Left kidney (tissue), 2 donors: ENCODE results near the gene SLK. TPM values are rescaled to one million over a fixed set of nuclear protein-coding genes. Genes with fewer than 3 reads are reported as not detected.
A peak's percentile ranks its signal among the peaks of the same experiment; 100 is the strongest.

ENCODE experiments used
- DNase-seq: peaks from one replicate; pipeline ENCODE4 v3.0.0-alpha.2; 2013
- polyA plus RNA-seq: library from polyadenylated mRNA; unstranded; fragments of 120-200 nt; gene quantifications from one replicate; pipeline ENCODE4 v1.2.1, GENCODE V29; 2013; ENCODE audit not compliant: insufficient read length

SLK gene
- polyA plus RNA-seq, 1 donor, result 73.6 TPM

GRCh38 chr10:104033966-104034365, 67.0 kb downstream of the SLK start:
- no peak for DNase-seq

GRCh38 chr10:104034401-104035193, 67.7 kb downstream of the SLK start:
- DNase-seq, result no peak

GRCh38 chr10:104035194-104036068, 68.5 kb downstream of the SLK start:
- no peak for DNase-seq

- DNase-seq, result no peak
Measured at GRCh38 chr10:104036069-104036384, 69.1 kb downstream of the SLK start.

- no peak for DNase-seq
Measured at GRCh38 chr10:104036518-104037260, 69.7 kb downstream of the SLK start.

- no peak for DNase-seq
Measured at GRCh38 chr10:104037261-104037951, 70.5 kb downstream of the SLK start.

GRCh38 chr10:104038537-104038936, 71.6 kb downstream of the SLK start:
- DNase-seq, result no peak

- no peak for DNase-seq
Measured at GRCh38 chr10:104038958-104039752, 72.2 kb downstream of the SLK start.

- no peak for DNase-seq
Measured at GRCh38 chr10:104040382-104040781, 73.4 kb downstream of the SLK start.

GRCh38 chr10:104040862-104041789, 74.2 kb downstream of the SLK start:
- DNase-seq, result no peak

- no peak for DNase-seq
Measured at GRCh38 chr10:104041891-104042535, 75.1 kb downstream of the SLK start.

- DNase-seq, result no peak
Measured at GRCh38 chr10:104043185-104043830, 76.4 kb downstream of the SLK start.

GRCh38 chr10:104043854-104044253, 76.9 kb downstream of the SLK start:
- no peak for DNase-seq

GRCh38 chr10:104045151-104046089, 78.5 kb downstream of the SLK start:
- DNase-seq, result peak; percentile 55

- DNase-seq, result no peak
Measured at GRCh38 chr10:104046651-104047050, 79.7 kb downstream of the SLK start.

- DNase-seq, result no peak
Measured at GRCh38 chr10:104049504-104050250, 82.7 kb downstream of the SLK start.

GRCh38 chr10:104052431-104052830, 85.5 kb downstream of the SLK start:
- DNase-seq, result no peak
